Inflammatory macrophage treated with lipopolysaccharide for 1 hour (primary cell): ENCODE data around the gene NTN1.

Source experiments
- DNase-seq, 2 donors: peaks; one replicate each; pipeline ENCODE4 v3.0.0-alpha.2; 2020 to 2022

The NTN1 gene

GRCh38 chr17:9202532-9202931, 181.2 kb downstream of the NTN1 start:
- DNase-seq: no peak

DNA sequence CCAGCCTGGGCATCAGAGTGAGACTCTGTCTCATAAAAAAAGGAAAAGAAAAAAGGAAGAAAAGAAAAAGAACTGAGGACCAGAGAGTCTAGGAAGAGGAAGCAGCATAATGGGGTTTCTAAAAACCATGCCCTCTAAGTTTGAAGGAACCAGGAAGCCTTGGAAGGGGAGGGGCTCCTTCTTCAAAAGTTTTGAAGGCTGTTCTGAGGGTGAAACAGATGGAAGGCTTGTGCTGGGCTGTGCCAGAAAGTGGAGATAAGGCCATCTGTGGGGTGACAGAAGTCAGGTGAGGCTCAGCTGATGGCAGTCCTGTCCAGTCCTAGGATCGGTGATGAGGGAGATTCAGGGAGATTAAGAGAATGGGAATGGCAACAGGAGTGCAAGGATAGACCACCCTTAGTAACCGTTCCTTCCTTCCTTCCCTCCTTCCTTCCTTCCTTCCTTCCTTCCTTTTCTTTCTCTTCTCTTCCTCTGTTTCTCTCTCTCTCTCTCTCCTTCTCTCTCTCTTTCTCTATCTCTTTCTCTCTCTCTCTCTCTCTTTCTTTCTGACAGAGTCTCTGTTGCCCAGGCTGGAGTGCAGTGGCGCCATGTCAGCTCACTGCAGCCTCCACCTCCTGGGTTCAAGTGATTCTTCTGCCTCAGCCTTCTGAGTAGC, 182.6 kb downstream of the NTN1 start:
- DNase-seq: peak in 1 of 2 donors; percentile 13

DNA sequence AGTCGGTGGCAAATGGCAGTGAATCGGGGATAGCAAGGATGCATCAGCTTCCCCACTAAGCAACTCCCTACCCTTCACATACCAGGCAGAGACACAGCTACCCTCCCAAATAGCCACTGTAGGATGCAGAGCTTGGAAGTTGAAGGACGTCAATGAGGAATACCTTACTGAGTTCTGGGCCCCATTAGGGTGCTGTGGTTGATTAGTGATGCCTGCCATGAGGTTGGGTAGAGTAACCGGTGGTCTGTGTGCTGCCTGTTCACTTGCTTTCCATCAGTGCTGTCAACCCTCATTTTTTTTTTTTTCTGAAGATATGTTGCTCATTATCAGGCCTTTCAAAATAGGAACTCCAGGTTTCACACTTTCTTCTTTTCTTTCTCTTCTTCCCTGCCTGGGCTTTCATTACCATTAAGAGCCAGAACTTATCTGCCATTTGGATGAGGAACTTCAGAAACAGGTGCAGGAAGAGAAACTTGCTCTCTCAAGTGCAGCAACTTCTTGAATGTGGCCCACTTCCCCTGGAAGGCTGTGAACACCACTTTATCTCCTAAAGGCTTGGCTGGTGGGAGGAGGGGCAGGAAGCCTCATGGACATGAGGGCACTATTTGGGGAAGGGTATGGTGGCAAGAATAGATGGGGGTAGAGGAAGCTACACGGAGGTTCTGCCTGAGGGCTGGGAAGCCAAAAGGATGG, 183.5 kb downstream of the NTN1 start:
- no peak for DNase-seq

DNA sequence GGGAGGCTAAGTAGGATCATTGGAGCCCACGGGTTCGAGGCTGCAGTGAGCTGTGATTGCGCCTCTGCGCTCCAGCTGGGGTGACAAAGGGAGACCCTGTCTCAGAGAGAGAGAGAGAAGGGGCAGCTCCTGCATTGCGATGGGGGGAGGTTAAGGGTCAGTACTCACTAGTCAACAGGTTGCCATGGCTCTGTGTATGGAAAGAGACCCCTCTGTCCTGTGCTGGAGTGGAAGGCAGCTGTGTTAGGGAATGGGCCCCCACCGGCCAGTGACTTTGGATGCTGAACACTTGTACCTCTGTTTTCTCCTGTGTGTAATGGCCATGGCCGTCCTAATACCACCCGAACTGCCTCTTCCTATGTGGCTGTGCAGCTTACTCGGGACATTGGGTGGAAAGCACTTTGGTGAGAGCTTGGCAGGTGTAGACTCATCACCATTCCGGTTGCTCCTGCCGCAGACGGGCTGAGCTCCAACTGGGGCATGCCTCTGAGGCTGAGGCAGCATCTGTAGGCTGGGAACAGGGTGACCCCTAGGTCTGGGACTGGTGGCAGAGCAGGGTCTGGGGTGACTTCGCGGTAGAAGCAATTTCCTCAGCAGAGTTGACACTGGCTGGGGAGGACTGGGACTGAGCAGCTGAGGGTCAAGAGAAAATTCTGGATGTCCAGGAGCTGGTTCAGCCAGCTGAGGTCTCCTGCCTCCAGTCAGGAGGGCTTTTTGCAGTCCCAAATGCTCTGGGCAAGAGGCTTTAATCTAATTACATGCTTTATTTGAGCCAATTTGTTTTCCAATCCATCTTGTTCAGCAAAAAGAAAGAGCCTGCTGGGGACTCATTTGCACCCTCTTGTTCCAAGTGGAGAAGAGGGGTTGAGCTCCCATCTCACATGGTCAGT, 184.5 kb downstream of the NTN1 start:
- no peak for DNase-seq

GRCh38 chr17:9206410-9206703, 185.0 kb downstream of the NTN1 start:
- DNase-seq: no peak

GRCh38 chr17:9206741-9207332, 185.5 kb downstream of the NTN1 start:
- DNase-seq: no peak

- DNase-seq: no peak
Measured at GRCh38 chr17:9208381-9209105, 187.2 kb downstream of the NTN1 start.

DNA sequence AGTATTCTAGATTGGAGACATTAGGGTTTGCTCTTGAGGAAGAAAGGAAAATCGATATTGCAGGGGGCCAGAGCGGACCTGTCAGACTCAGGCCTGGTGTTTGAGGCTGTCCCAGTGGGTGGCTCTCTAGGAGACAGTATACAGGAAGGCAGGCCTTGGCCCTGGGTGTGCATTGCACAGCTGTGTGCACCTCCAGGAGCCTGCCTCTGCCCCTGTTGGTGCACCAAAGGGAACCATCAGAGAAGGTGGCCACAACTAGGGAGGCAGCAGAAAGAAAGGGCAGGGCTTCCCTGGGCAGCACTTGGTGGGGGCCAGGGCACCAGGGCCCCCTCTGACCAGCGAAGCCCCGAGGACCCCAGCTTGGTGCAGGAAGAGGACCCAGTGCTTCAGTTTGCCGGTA, 188.0 kb downstream of the NTN1 start:
- no peak for DNase-seq

- no peak for DNase-seq
Measured at GRCh38 chr17:9209781-9210370, 188.6 kb downstream of the NTN1 start.

GRCh38 chr17:9211133-9211765, 189.9 kb downstream of the NTN1 start:
- no peak for DNase-seq

DNA sequence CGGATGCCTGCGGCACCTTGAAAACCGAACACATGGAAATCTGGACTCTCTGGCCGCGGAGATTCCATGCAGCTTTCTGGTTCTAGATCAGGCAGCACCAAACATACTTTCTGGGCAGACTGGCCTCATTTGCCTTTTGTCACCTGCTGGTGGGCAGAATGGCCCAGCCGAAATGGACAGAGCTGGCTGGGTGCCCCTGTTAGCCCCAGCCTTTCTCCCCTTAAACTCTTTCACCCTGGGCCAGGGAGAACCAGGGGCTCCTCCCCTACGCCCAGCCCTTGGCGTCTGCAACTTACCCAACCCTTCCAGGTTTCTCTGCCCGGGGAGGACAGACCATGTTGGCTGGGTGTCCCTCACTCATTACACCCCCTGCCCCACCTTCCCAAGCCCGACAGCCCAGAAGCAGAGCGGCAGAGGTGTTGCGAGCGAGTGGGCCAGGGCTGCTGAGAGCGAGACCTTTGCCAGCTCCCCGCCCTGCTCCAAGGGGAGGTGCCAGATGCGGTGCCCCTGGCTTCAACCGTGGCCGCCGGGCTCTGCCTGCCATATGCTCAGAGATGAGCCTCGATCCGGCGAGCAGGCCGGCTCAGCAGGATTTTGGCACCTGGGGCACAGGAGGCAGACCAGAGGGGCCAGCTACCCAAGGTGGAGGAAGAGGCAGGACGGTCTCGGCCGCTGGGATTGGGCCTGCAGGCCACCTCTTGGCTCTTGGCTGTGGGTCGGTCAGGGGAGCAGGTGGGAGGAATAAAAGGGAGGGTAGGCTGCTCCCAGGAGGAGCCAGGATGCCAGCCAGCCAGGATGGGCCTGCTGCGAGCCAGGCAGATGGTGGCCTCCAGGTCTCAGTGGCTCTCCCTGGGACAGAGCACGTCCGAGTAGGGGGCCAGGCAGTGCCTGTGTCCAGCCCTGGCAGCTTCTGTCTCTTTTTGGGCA, 191.3 kb downstream of the NTN1 start:
- DNase-seq: no peak

- no peak for DNase-seq
Measured at GRCh38 chr17:9213303-9213640, 192.0 kb downstream of the NTN1 start.

GRCh38 chr17:9215465-9215864, 194.2 kb downstream of the NTN1 start:
- no peak for DNase-seq

GRCh38 chr17:9217151-9218056, 196.1 kb downstream of the NTN1 start:
- DNase-seq: no peak

GRCh38 chr17:9218064-9218635, 196.8 kb downstream of the NTN1 start:
- DNase-seq: no peak

GRCh38 chr17:9218911-9219310, 197.6 kb downstream of the NTN1 start:
- DNase-seq: no peak

GRCh38 chr17:9219631-9220397, 198.5 kb downstream of the NTN1 start:
- no peak for DNase-seq

GRCh38 chr17:9220398-9221146, 199.3 kb downstream of the NTN1 start:
- DNase-seq: no peak
